HG03521 (cell line): ENCODE data around the gene BACH2.
"Not testable (repeated sequence)": the region's sequence is repeated elsewhere in the genome, so short reads cannot be mapped to it uniquely, and the experiment has no call there.

ENCODE experiments used
- ATAC-seq: cut with Tn5 transposase; IDR thresholded peaks from one replicate; pipeline ENCODE4 v1.9.1; 2021; ENCODE audit warnings: mild to moderate bottlenecking, moderate library complexity; ENCODE audit not compliant: unreplicated experiment

Gene BACH2

DNA sequence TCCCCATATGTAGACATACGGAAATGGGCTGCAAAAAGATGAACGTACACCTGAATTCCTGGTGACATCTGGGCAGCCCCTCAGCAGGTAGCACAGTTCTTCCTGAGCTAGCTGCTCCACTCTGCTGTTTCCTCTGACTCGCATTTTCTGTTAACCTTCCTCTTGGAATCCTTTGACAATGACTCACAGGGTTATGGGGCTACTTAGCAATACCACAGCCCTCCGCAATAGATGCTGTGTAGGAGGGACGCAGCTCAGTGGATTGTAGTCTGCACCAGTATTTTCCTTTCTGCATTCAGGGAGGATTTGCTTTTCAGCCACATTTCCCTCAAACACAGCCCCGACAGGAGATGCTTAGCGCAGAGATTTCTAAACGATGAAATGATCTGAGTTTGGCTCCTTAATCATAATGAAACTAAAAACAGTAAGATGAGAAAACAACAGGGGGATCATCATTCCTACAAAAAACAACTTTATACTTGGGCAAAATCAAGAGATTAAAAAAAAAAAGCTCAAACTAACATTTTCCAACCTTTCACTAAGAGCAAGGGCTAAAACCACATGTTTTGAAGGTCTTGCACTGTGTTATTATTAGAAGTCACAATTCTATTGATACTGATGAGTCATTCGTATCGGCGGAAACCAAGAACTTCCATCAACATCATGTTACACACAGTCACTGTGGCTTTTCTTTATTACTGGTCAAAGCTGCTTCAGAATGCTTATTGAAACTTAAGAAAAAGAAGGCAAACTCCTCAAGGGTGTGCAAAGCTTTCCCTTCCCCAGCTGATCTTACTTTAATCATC lies 12.2 kb downstream of the BACH2 start:
- ATAC-seq = peak; percentile 67

DNA sequence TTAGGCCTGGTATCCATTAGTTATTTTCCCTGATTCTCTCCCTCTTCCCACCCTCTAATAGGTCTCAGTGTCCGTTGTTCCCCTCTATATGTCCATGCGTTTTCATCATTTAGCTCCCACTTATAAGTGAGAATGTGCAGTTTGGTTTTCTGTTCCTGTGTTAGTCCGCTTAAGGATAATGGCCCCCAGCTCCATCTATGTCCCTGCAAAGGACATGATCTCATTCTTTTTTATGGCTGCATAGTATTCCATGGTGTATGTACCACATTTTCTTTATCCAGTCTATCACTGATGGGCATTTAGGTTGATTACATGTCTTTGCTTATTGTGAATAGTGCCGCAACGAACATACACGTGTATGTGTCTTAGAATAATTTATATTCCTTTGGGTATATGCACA lies 14.4 kb downstream of the BACH2 start:
- not testable (repeated sequence) for ATAC-seq

DNA sequence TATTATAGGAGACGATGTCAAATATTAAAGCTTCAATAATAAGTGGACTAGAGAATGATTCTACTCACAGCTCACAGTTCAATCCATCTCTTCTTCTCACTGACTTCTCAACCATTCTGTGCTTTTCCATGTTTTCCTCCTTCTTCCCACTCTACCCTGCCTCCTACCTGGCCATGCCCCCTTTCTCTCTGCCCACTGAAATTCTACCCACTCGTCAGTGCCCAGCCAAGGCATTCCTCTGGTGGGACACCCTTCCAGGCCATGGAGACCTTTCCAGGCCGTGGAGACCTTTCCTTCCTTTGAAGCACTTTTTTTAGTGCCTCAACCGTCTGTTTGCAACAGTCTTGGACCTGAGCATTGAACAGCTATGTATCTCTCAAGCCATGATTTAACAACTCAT lies 18.5 kb downstream of the BACH2 start:
- no peak for ATAC-seq

DNA sequence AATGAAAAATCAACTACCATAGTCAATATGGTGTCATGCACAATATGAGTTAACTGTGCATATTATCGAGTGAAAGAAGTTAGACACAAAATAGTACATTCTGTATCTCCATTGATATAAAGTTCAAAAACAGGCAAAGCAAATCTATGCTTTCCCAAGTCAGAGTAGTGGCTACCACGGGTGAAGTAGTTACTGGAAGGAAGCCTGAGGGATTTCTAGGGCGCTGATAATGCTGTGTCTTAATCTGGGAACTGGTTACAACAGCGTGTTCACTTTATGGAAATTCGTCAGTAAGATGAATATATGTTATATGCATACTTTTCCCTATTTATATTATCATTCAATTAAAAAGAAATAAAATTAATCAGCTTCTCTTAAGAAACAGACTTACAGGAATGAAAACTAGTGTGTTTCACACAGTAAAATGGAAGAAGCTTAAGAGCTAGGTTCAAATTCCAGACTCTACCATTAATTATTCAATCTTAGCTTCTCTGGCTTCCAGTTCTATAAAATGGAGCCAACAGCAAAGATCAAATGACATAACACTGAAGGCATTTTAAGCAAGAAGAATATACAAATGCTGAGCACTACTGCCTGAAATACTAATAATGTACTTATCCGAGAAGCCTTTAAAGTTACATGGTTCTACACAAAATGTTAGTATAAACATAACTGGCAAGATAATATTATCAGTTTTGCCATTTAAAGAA lies 19.2 kb downstream of the BACH2 start:
- ATAC-seq = no peak

DNA sequence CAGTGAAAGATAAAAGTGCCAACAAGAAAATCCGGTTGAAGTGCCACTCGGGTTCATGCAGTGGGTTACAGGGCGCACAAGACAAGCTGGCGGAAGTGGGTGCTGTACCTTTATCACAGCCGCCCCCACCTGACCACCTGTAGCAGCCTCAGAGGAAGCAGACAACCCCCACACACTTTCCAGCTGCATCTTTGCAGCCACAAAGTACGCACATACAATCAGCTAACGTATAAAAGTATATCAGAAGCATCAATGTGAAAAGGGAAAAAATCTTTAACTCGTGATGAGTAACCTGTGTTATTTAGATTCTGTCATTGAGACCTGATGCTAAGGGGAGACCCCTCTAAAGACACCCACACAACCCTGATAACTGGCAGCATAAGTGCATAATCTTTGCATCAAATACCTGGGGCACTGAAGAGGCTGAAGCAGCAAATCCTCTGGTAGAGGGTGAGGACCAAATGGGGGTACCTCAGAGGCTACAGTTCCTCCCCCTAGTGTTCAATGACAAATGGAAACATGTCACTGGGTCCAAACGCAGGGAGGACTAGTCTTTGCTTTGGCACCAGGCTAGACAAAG lies 22.1 kb downstream of the BACH2 start:
- ATAC-seq = no peak

DNA sequence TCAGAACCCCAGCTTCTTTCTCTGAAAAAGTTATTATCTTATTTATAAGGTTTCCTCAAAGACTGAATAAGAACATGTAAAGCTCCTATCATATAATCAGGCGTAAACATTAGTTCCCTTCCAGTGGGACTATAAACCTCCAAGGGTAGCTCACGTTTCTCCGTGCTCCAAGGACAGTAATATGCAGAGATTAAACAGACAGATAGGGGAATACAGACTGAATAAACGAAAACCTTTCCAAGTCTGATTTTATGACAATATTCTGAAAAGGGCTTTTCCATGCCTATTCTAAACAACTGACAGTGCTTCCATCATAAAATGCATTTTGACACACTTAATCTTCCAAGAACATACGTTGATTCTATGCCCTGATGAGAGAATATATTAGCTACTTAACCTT lies 22.8 kb downstream of the BACH2 start:
- no peak for ATAC-seq

DNA sequence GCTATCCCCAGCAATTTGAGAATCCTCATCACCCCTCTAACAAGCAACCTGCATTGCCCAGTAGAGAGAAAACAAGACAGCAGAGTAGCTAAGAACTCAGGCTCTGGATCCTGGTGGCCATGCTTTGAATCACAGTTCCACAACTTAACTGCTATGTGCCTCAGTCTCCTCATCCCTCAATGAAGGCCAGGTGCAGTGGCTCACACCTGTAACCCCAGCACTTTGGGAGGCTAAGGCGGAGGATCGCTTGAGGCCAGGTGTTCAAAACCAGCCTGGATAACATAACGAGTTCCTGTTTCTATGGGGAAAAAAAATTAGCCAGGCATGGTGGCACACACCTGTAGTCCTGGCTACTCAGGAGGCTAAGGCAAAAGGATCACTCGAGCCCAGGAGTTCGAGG lies 23.7 kb downstream of the BACH2 start:
- ATAC-seq = no peak

DNA sequence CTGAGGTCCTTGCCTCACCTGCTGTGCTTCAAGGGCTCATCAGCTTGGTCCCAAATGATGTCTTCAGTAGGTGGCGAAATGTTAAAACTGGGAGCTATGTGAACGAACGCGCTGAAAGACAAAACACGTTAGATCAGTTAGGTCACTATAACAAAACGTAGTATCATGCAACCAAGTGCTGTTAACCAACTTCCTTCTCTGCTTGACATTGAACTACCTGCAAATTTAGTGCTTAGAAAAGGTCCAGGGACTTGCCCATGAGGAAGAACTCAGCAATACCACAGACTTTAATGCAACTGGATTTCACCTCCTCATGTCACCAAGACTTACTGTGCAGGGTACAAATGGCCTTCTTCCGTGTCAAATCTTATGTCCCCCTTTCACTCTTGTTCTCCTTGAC lies 24.8 kb downstream of the BACH2 start:
- no peak for ATAC-seq

DNA sequence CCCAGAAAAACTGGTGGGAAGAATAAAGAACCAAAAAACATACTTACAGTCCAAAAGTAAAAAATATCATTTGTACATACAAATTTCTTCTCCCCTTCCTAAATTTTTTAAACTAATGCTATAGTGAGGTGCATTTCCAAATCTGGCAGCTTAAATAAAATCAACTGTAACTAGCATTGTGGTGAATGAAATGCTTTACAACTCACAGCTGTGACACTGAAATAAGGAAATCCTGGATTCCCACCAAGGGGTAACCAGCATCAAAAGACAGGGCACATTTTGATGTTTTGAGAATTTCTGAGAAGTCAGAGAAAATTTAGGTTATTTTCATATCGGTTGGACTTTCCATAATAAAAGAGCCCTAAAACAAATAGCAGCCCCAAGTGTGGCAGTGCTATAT lies 27.3 kb downstream of the BACH2 start:
- ATAC-seq = no peak

DNA sequence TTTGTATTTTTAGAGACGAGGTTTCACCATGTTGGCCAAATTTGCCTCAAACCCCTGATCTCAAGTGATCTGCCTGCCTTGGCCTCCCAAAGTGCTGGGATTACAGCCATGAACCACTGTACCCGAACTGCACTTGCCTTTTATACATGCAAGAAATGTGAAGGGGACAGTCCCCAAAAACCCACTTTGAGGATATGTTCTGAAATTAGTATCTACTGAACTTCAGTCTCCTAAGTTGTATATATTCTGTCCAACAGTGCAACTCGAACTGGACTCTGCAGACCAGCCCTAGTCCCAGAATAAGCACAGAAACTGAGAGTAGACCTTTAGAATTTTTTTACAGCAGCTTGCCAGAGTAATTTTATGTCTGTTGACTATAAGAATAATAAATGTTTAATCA lies 28.5 kb downstream of the BACH2 start:
- no peak for ATAC-seq

DNA sequence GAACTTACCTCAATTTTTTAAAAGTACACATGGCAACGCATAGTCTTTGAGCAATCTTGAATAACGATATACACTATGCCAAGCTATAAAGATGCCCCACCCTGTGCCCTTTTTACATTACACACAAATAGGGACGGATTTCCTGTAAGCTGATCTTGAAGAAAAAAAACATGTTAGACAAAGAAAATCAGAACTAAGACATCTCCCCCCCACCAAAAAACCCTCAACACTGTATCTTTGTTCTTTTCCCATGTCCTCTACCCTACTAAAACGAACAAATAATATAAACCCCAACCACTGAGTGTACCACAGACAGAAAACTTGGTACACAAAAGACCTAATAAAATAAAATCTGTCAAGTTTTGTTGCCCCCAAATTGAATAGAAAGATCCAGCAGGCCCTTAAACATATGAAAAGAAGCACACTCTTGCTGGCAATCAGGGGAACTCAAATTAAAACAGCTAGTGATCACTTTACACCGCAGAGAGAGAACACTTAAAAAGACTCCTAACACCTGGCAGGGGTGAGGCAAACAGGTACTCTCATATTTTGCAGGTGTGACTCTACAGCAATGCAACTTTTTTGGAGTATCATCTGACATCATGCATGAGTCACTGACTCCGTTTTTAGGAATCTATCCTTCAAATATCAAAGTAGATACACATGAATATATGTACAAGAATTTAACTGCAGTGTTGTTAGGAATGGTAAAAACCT lies 29.6 kb downstream of the BACH2 start:
- ATAC-seq = no peak

DNA sequence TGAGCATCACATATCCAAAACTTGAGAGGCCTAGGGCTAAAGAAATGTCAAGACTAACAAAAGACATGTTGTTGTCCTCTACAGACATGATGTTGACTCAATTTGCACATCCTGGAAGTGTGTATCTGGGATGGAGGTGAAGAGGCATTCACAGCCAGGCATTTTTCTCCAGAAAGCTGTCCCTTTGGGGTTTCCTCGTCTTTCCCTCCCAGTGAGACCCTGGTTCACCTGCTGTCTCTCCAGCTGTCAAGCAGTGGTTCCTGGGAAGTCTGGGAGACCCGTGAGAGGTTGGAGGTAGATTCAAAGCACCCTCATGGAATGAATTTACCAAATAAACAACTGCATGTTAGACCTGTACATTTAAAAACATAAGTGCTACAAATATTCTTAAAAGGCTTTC lies 32.1 kb downstream of the BACH2 start:
- no peak for ATAC-seq

DNA sequence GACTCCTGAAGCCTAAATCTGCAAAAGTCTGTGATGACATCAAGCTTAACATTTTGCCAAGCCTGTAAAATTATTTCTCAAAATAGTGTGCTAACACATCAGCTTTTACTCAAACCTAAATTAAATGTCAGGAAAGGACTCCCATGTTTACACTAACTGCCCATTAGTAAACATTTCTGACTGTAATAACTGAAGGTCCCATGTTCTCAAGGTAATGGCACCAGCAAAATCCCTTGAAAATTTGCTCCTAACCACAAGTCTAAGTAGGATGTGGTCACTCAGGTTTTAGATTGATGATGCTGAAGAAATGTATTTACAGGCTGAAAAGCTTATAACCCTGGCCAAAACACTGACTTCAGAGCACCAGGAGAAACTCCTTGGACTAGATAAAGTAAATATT lies 33.0 kb downstream of the BACH2 start:
- ATAC-seq = no peak

DNA sequence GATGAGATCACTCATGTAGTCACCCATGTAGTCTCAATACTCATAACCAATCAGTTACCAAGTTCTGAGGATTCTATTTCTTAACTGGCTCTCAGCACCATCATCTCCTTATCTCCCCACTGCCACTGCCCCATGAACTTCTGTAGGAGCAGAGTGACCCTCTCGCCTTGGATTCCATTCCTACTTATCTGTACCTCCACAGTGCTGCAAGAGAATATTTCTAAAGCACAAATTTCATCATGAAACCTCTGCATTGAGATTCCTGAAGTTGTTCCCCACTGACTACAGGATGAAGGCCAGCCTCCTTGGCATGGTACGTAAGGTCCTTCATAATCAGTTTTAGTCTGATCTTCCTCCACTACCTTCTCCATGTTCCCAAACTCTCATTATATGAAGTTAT lies 34.8 kb downstream of the BACH2 start:
- no peak for ATAC-seq

DNA sequence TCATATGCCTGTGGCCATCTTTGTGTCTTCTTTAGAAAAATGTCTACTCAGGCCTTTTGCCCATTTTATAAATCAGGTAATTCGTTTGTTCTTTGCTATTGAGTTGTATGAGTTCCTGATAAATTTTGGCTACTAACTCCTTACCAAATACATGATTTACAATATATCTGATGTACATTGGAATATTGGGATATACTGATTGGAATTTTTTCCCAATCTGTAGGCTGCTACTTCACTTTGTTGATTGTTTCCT lies 39.2 kb downstream of the BACH2 start:
- ATAC-seq = no peak

DNA sequence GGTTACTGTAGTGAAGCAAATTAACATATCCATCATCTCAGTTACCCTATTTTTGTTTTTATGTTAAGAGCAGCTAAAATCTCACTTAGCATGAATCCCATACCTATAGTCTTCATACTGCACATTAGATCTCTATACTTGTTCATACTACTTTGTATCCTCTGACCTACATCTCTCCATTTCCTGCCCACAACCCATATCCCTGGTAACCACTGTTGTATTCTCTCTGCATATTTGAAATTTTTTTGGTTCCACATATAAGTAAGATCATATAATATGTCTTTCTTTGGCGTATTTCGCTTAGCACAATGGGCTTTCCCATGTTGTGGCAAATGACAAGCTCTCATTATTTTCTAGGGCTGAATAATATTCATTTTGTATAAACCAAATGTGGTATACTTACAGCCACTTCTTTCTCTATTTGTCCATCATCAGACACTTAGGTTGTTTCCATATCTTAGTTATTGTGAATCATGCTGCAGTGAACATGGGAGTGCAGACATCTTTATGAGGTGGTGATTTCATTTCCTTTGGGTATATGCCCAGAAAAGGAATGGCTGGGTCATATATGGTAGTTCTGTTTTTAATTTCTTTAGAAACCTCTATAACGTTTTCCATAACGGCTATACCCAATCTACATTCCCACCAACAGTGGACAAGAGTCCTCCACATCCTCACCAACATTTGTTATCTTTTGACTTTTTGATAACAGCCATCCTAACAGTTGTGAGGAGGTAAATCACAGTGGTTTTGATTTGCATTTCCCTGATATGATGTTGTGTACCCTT lies 39.8 kb downstream of the BACH2 start:
- no peak for ATAC-seq

DNA sequence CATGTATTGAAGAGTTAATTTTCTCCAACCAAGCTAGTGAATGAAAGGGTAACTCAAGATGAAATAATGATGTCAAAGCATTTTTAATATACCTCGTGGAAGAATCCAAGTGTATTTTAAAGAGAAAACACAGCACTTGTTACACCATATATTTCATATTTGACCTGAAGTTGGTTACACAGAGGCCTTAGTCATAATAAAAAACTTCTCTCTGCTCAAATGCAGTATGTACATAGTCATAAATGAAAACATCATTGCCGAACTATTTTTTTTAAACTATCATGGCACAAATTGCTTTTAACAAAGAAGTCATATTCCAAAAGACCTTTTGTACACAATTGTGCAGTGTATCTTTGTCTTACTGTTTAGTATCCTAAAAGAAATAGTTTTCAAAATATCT lies 43.0 kb downstream of the BACH2 start:
- no peak for ATAC-seq

DNA sequence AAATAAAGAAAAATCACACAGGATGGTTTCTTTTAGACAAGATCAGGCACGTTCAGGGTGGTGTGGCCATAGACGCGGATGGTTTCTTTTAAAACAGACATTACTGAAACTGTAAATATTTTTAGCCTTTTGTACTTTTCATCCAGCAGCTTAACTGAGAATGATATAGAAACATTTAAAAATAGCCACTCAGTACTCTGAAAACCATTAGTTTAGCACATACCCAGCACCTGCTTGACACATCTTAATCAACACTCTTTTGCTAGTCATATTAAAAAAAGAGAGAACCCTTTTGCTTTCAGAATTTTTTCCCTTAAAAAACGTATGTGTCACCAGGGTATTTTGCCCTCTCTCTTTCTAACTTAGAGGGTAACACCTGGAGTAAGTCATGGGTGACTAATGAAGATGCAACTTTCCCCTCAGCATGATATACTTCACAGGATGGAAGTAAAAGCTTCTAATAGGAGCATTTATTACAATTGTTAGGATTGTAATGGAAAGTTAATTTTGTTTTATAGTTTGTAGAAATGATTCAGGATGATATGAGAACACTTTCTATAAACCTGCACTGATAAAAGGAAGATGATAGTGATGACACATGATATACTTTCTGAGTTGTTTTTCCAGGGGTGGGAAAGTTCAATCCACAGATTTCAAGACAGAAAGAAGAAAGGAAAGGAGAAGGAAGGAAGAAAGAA lies 45.2 kb downstream of the BACH2 start:
- ATAC-seq = peak; percentile 85

DNA sequence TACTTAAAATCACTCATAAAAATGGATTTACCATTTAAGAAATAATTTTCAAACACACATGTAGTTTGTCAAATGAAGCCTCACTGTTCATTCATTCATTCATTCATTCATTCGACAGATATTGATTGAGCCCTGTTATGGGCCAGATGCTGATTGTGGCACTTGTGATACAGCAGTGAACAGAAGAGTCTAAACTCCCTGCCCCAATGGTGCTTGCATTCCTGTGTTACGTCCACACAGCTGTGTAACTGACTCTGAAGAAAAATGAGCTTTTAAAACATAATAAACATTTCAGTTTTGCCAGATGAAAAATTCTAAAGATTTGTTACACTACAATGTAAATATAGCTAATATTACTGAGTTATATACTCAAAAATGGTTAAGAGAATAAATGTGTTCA lies 46.2 kb downstream of the BACH2 start:
- no peak for ATAC-seq

DNA sequence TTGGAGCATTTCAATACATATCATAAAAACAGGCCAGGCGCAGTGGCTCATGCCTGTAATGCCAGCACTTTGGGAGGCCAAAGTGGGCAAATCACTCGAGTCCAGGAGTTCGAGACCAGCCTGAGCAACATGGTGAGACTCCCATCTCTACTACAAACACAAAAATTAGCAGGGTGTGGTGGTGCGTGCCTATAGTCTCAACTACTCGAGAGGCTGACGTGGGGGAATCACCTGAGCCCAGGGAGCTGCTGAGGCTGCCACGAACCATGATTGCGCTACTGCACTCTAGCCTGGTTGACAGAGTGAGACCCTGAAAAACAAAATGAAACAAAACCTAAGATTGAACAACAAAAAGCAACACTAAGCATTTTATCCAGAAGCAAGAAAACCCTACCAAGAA lies 47.2 kb downstream of the BACH2 start:
- no peak for ATAC-seq

DNA sequence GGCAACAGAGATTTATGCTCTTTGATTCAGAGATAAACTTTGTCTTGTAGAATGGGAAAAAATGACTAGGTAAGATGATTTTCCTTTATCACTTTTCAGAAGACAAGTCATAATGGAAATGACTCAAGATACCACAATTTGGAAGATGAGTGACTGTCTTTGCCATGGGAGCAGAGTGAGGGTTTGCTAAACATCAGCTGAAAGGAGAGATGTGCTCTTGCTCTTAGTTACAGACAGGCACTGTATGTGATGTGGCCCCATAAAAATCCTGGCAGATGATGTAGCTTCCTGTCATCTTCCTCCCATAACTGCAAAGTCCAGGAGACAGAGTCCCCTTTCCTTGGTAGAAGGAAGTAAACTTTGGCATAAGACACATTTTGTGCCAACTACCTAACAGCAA lies 47.6 kb downstream of the BACH2 start:
- ATAC-seq = no peak
